GM12878 (cell line): ENCODE results near the gene SPHK1. TPM values are rescaled to one million over a fixed set of nuclear protein-coding genes. Genes with fewer than 3 reads are reported as not detected.

Experiments
- ASH2L ChIP-seq: fragments of 300-600, 200-600 bp; sonication (generic); IDR thresholded peaks from 2 replicates; pipeline ENCODE4 v1.6.1; 2017; ENCODE audit warnings: low read depth, mild to moderate bottlenecking, borderline replicate concordance
- ATF7 ChIP-seq: fragments of 450-650 bp; IDR thresholded peaks from 2 replicates; pipeline ENCODE4 v1.6.1; 2016; ENCODE audit warnings: low read depth, mild to moderate bottlenecking
- BMI1 ChIP-seq: fragments of 450-650 bp; IDR thresholded peaks from 2 replicates; pipeline ENCODE4 v1.6.1; 2016; ENCODE audit warnings: mild to moderate bottlenecking, moderate library complexity, borderline replicate concordance
- HCFC1 ChIP-seq: fragments of 150-350 bp; IDR thresholded peaks from 2 replicates; pipeline ENCODE4 v1.6.1; 2014; ENCODE audit warnings: low read length
- HDAC2 ChIP-seq: fragments of 200-600 bp; sonication (generic); IDR thresholded peaks from 2 replicates; pipeline ENCODE4 v1.6.1; 2017
- IKZF2 ChIP-seq, 2 experiments: fragments of 450-650 bp; IDR thresholded peaks; 2 replicates each; pipeline ENCODE4 v1.6.1; 2017; ENCODE audit warnings: mild to moderate bottlenecking in 2 of 2, moderate library complexity in 2 of 2
- LARP7 ChIP-seq: fragments of 450-650 bp; IDR thresholded peaks from 2 replicates; pipeline ENCODE4 v1.6.1; 2017; ENCODE audit warnings: mild to moderate bottlenecking
- MEF2A ChIP-seq: IDR thresholded peaks from 2 replicates; pipeline ENCODE4 v1.6.1; 2011; ENCODE audit warnings: low read depth, mild to moderate bottlenecking, low read length, moderate library complexity; ENCODE audit not compliant: insufficient read depth
- MXI1 ChIP-seq: fragments of 150-350 bp; IDR thresholded peaks from 2 replicates; pipeline ENCODE4 v1.6.1; 2011; ENCODE audit warnings: low read depth, mild to moderate bottlenecking, inconsistent platforms, low read length, improper control_type of control experiment
- NBN ChIP-seq: fragments of 450-650 bp; IDR thresholded peaks from 2 replicates; pipeline ENCODE4 v1.6.1; 2016
- NFYA ChIP-seq: IDR thresholded peaks from 2 replicates; pipeline ENCODE4 v1.6.1; 2011; ENCODE audit warnings: low read depth, mild to moderate bottlenecking, low read length, improper control_type of control experiment, borderline replicate concordance
- NR2C2 ChIP-seq: IDR thresholded peaks from 2 replicates; pipeline ENCODE4 v1.6.1; 2011; ENCODE audit warnings: borderline replicate concordance, low read depth; ENCODE audit not compliant: control insufficient read depth, insufficient read length
- PAX8 ChIP-seq: fragments of 450-650 bp; IDR thresholded peaks from 2 replicates; pipeline ENCODE4 v1.6.1; 2017; ENCODE audit warnings: mild to moderate bottlenecking, moderate library complexity
- PKNOX1 ChIP-seq: fragments of 450-650 bp; IDR thresholded peaks from 2 replicates; pipeline ENCODE4 v1.6.1; 2016; ENCODE audit warnings: mild to moderate bottlenecking
- POLR2AphosphoS2 ChIP-seq: IDR thresholded peaks from 2 replicates; pipeline ENCODE4 v1.6.1; 2011; ENCODE audit warnings: low read depth, mild to moderate bottlenecking, low read length, improper control_type of control experiment, moderate library complexity
- RELA ChIP-seq: fragments of 450-650 bp; IDR thresholded peaks from 2 replicates; pipeline ENCODE4 v1.8.0; 2014; ENCODE audit warnings: borderline replicate concordance; ENCODE audit not compliant: partially characterized antibody
- RUNX3 ChIP-seq: IDR thresholded peaks from 2 replicates; pipeline ENCODE4 v1.6.1; 2012; ENCODE audit warnings: low read length, inconsistent platforms
- SMAD1 ChIP-seq: fragments of 450-650 bp; IDR thresholded peaks from 2 replicates; pipeline ENCODE4 v1.6.1; 2018; ENCODE audit warnings: mild to moderate bottlenecking, low read depth; ENCODE audit not compliant: partially characterized antibody
- SMC3 ChIP-seq: IDR thresholded peaks from 2 replicates; pipeline ENCODE4 v1.6.1; 2011; ENCODE audit warnings: low read length, improper control_type of control experiment, borderline replicate concordance
- SP1 ChIP-seq: IDR thresholded peaks from one replicate; pipeline ENCODE4 v1.6.1; 2011; ENCODE audit warnings: low read depth, low read length
- STAT3 ChIP-seq: IDR thresholded peaks from 2 replicates; pipeline ENCODE4 v1.6.1; 2011; ENCODE audit warnings: low read depth, low read length, improper control_type of control experiment
- SUPT20H ChIP-seq: IDR thresholded peaks from 2 replicates; pipeline ENCODE4 v1.6.1; 2011; ENCODE audit warnings: low read depth, mild to moderate bottlenecking, low read length, moderate library complexity, borderline replicate concordance; ENCODE audit not compliant: control insufficient read depth
- SUZ12 ChIP-seq: fragments of 200-600 bp; sonication (generic); IDR thresholded peaks from one replicate; pipeline ENCODE4 v1.6.1; 2018; ENCODE audit warnings: antibody characterized with exemption, mild to moderate bottlenecking; ENCODE audit not compliant: unreplicated experiment
- USF1 ChIP-seq: IDR thresholded peaks from 2 replicates; pipeline ENCODE4 v1.6.1; 2011; ENCODE audit warnings: borderline replicate concordance, low read depth, mild to moderate bottlenecking, moderate library complexity, mixed read lengths, low read length; ENCODE audit not compliant: insufficient read depth; ENCODE audit errors: extremely low read length
- YY1 ChIP-seq: IDR thresholded peaks from 2 replicates; pipeline ENCODE4 v1.6.1; 2011; ENCODE audit warnings: low read depth, mild to moderate bottlenecking, low read length
- ZBED1 ChIP-seq: IDR thresholded peaks from 2 replicates; pipeline ENCODE4 v1.6.1; 2016; ENCODE audit warnings: borderline replicate concordance
- ZNF384 ChIP-seq: IDR thresholded peaks from 2 replicates; pipeline ENCODE4 v1.6.1; 2012; ENCODE audit warnings: low read depth, mild to moderate bottlenecking, low read length, improper control_type of control experiment, borderline replicate concordance
- ZSCAN29 ChIP-seq: fragments of 450-650 bp; IDR thresholded peaks from 2 replicates; pipeline ENCODE4 v1.6.1; 2017; ENCODE audit warnings: mild to moderate bottlenecking, moderate library complexity
- polyA plus RNA-seq, 11 experiments: library from polyadenylated mRNA; depleted of rRNA in 4 of 11; unstranded in 6 of 11; stranded (reverse) in 5 of 11; fragments of >200 nt; fragmentation: Nextera tagmentation in 4 of 11; fragmentation: Illumina TruSeq in 1 of 11; extraction: Ambion mirVana in 4 of 11; extraction: Trizol in 1 of 11; gene quantifications; 1 replicate in 1 of 11; 2 replicates in 10 of 11; pipeline versions ENCODE4 v1.2.1 to v1.2.3, GENCODE V29; 2011 to 2016; ENCODE audit warnings: inconsistent platforms in 2 of 11, missing spikeins in 2 of 11, low read depth in 1 of 11
- total RNA-seq, 4 experiments: library from RNA; depleted of rRNA in 3 of 4; stranded (reverse); fragments of >200 nt in 3 of 4; fragmentation: Illumina TruSeq in 1 of 4; extraction: Trizol in 1 of 4; gene quantifications; 2 replicates each; pipeline versions ENCODE4 v1.2.1 to v1.2.3, GENCODE V29; 2013 to 2021
- TF ChIP-seq, protein P1 (sequence below): IDR thresholded peaks from 2 replicates; pipeline ENCODE4 v1.6.1; 2011; ENCODE audit warnings: mild to moderate bottlenecking, low read depth, low read length, moderate library complexity; ENCODE audit not compliant: insufficient replicate concordance

Gene SPHK1
- total and polyA plus RNA-seq, 10 of the 15 experiments (the other 5 are each of a cell fraction or from before 2014, with no cell fraction given), result 0.09 to 1.1 (median 0.36) TPM; not detected in 2

GRCh38 chr17:76385892-76386786, 1.7 kb downstream of the SPHK1 start (continued):
- TF ChIP-seq NR2C2 (no peak), ASH2L (no peak), MXI1 (no peak), POLR2AphosphoS2 (no peak), SMAD1 (no peak), PAX8 (no peak), RUNX3 (peak; percentile 66), NFYA (no peak), ZBED1 (no peak), HDAC2 (no peak), PKNOX1 (no peak), SP1 (no peak), NBN (0 out of 2 replicates have a peak, but pooled peaks have one; percentile 23), STAT3 (no peak), SUPT20H (no peak), HCFC1 (no peak), SUZ12 (no peak), BMI1 (no peak), YY1 (peak; percentile 73), USF1 (peak; percentile 70), ZSCAN29 (no peak), RELA (no peak), IKZF2 (IDR thresholded peaks at IDR 0.05) (peak in 1 of 2 experiments; percentile 27; a peak in 1 of 4 replicates), LARP7 (0 out of 2 replicates have a peak, but pooled peaks have one; percentile 19), ATF7 (no peak), ZNF384 (no peak), MEF2A (no peak), SMC3 (peak; percentile 59)
- TF ChIP-seq, protein P1, sequence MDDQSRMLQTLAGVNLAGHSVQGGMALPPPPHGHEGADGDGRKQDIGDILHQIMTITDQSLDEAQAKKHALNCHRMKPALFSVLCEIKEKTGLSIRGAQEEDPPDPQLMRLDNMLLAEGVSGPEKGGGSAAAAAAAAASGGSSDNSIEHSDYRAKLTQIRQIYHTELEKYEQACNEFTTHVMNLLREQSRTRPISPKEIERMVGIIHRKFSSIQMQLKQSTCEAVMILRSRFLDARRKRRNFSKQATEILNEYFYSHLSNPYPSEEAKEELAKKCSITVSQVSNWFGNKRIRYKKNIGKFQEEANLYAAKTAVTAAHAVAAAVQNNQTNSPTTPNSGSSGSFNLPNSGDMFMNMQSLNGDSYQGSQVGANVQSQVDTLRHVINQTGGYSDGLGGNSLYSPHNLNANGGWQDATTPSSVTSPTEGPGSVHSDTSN, result no peak
